Neural progenitor cell (in vitro differentiated cells): ENCODE data around the gene RHBDL3. TPM values are rescaled to one million over a fixed set of nuclear protein-coding genes. Genes with fewer than 3 reads are reported as not detected.
A peak's percentile ranks its signal among the peaks of the same experiment; 100 is the strongest.

Experiments
- DNase-seq: peaks from one replicate; pipeline ENCODE4 v3.0.0-alpha.2; 2016; ENCODE audit warnings: low spot score
- H2AFZ ChIP-seq: fragments of 200-600 bp; sonication (generic); replicated peaks from 2 replicates; pipeline ENCODE4 v1.6.1; 2016; ENCODE audit warnings: antibody characterized with exemption
- H3F3A ChIP-seq: fragments of 200-600 bp; sonication (generic); 2 replicates; pipeline ENCODE4 v1.6.1; 2016; ENCODE audit warnings: antibody characterized with exemption, low read depth
- H3K27ac ChIP-seq: fragments of 200-600 bp; sonication (generic); 2 replicates; pipeline ENCODE4 v1.5.1; 2016; ENCODE audit warnings: mild to moderate bottlenecking
- H3K27me3 ChIP-seq: fragments of 200-600 bp; sonication (generic); 2 replicates; pipeline ENCODE4 v1.6.1; 2016; ENCODE audit warnings: mild to moderate bottlenecking, moderate library complexity
- H3K36me3 ChIP-seq: fragments of 200-600 bp; sonication (generic); 2 replicates; pipeline ENCODE4 v1.5.1; 2016
- H3K4me1 ChIP-seq: fragments of 200-600 bp; sonication (generic); 2 replicates; pipeline ENCODE4 v1.6.1; 2016; ENCODE audit warnings: mixed run types
- H3K4me2 ChIP-seq: fragments of 200-600 bp; sonication (generic); 2 replicates; pipeline ENCODE4 v1.6.1; 2016
- H3K4me3 ChIP-seq: fragments of 200-600 bp; sonication (generic); 2 replicates; pipeline ENCODE4 v1.5.1; 2016
- H3K79me2 ChIP-seq: fragments of 200-600 bp; sonication (generic); 2 replicates; pipeline ENCODE4 v1.6.1; 2016; ENCODE audit warnings: low read depth
- H3K9ac ChIP-seq: fragments of 200-600 bp; sonication (generic); 2 replicates; pipeline ENCODE4 v1.6.1; 2016
- H3K9me3 ChIP-seq: fragments of 200-600 bp; sonication (generic); 2 replicates; pipeline ENCODE4 v1.5.1; 2016; ENCODE audit warnings: low read depth
- H4K20me1 ChIP-seq: fragments of 200-600 bp; sonication (generic); 2 replicates; pipeline ENCODE4 v1.6.1; 2016; ENCODE audit warnings: low read depth
- H3K27ac Mint-ChIP-seq: 3 replicates; pipeline ENCODE4 v1.8.0; 2021; ENCODE audit warnings: mixed read lengths
- H3K27me3 Mint-ChIP-seq: 2 replicates; pipeline ENCODE4 v1.8.0; 2022; ENCODE audit warnings: low read depth, mild to moderate bottlenecking, inconsistent platforms, moderate library complexity, mixed read lengths; ENCODE audit not compliant: insufficient read depth
- H3K36me3 Mint-ChIP-seq: 3 replicates; pipeline ENCODE4 v1.8.0; 2021; ENCODE audit warnings: mixed read lengths
- H3K4me1 Mint-ChIP-seq: 3 replicates; pipeline ENCODE4 v1.8.0; 2021; ENCODE audit warnings: mixed read lengths
- H3K4me3 Mint-ChIP-seq: 3 replicates; pipeline ENCODE4 v1.8.0; 2021; ENCODE audit warnings: mild to moderate bottlenecking, moderate library complexity, mixed read lengths
- H3K9me3 Mint-ChIP-seq: 3 replicates; pipeline ENCODE4 v1.8.0; 2020; ENCODE audit warnings: mixed read lengths
- CTCF ChIP-seq: fragments of 200-600 bp; sonication (generic); IDR thresholded peaks from 2 replicates; pipeline ENCODE4 v1.5.1; 2017; ENCODE audit warnings: antibody characterized with exemption, mild to moderate bottlenecking
- EZH2 ChIP-seq: fragments of 200-600 bp; sonication (generic); IDR thresholded peaks from 2 replicates; pipeline ENCODE4 v1.6.1; 2017; ENCODE audit warnings: antibody characterized with exemption, mild to moderate bottlenecking, moderate library complexity
- EZH2phosphoT487 ChIP-seq: fragments of 200-600 bp; sonication (generic); IDR thresholded peaks from 2 replicates; pipeline ENCODE4 v1.6.1; 2017; ENCODE audit warnings: antibody characterized with exemption
- total RNA-seq: library from RNA; depleted of rRNA; stranded (reverse); fragments of >200 nt; gene quantifications from 2 replicates; pipeline ENCODE4 v1.2.3, GENCODE V29; 2015; ENCODE audit warnings: low replicate concordance

Gene RHBDL3
- total RNA-seq, 1 donor from 2014 or later = 2.5 TPM

GRCh38 chr17:32348483-32348800 lies 82.8 kb downstream of the RHBDL3 start:
- Histone ChIP-seq H3K4me3 (no peak overlapping the region), H3K9me3 (no peaks in the 10 kb centered on the region), H3K4me1 (peaks cover 20% of the 10 kb centered on the region), H3K36me3 (peaks cover 8% of the 10 kb centered on the region), H3K79me2 (peaks cover 51% of the 10 kb centered on the region), H3K27me3 (no peaks in the 10 kb centered on the region), H2AFZ (no peak overlapping the region), H4K20me1 (peaks cover 30% of the 10 kb centered on the region), H3F3A (peaks cover 10% of the 10 kb centered on the region), H3K4me2 (no peak overlapping the region), H3K27ac (no peak overlapping the region), H3K9ac (no peak overlapping the region)
- Mint-ChIP-seq H3K4me1 (peaks cover 12% of the 10 kb centered on the region), H3K9me3 (no peaks in the 10 kb centered on the region), H3K27me3 (peaks cover 4% of the 10 kb centered on the region), H3K36me3 (peaks cover 14% of the 10 kb centered on the region), H3K27ac (no peak overlapping the region), H3K4me3 (peak overlapping the region; percentile 71)
- no peak for DNase-seq
- TF ChIP-seq EZH2phosphoT487 (no peak), EZH2 (no peak), CTCF (no peak)

GRCh38 chr17:32349503-32349853 lies 83.8 kb downstream of the RHBDL3 start:
- H3K4me1 Mint-ChIP-seq = peaks cover 9% of the 10 kb centered on the region
- Histone ChIP-seq H3K79me2 (peaks cover 62% of the 10 kb centered on the region), H3K27me3 (no peaks in the 10 kb centered on the region), H3K9me3 (no peaks in the 10 kb centered on the region), H3F3A (peaks cover 6% of the 10 kb centered on the region), H3K36me3 (peaks cover 8% of the 10 kb centered on the region), H2AFZ (peak overlapping the region; percentile 66), H4K20me1 (peaks cover 40% of the 10 kb centered on the region), H3K4me3 (peak overlapping the region; percentile 85), H3K27ac (peak overlapping the region; percentile 94), H3K4me2 (peak overlapping the region; percentile 93), H3K9ac (peak overlapping the region; percentile 98), H3K4me1 (peaks cover 20% of the 10 kb centered on the region)
- H3K27me3 Mint-ChIP-seq = peaks cover 4% of the 10 kb centered on the region
- DNase-seq = peak; percentile 21
- H3K4me3 Mint-ChIP-seq = peak overlapping the region; percentile 99
- H3K9me3 Mint-ChIP-seq = no peaks in the 10 kb centered on the region
- peak overlapping the region; percentile 99 for H3K27ac Mint-ChIP-seq
- no peak for TF ChIP-seq CTCF
- TF ChIP-seq EZH2phosphoT487 = no peak
- TF ChIP-seq EZH2 = peak; percentile 32
- peaks cover 19% of the 10 kb centered on the region for H3K36me3 Mint-ChIP-seq

- H3K27ac ChIP-seq = peak within 1 kb of the TSS; percentile 94
- H2AFZ ChIP-seq = peak within 1 kb of the TSS; percentile 81
- peaks cover 6% of the 10 kb centered on the region for H3F3A ChIP-seq
- DNase-seq = peak; percentile 99
- H3K27ac Mint-ChIP-seq = peak within 1 kb of the TSS; percentile 99
- H3K9me3 Mint-ChIP-seq = no peaks in the 10 kb centered on the region
- peaks cover 6% of the 10 kb centered on the region for H3K27me3 Mint-ChIP-seq
- H3K4me1 Mint-ChIP-seq = peaks cover 12% of the 10 kb centered on the region
- H3K4me3 ChIP-seq = peak within 1 kb of the TSS; percentile 85
- H3K27me3 ChIP-seq = no peaks in the 10 kb centered on the region
- H3K9me3 ChIP-seq = no peaks in the 10 kb centered on the region
- peak within 1 kb of the TSS; percentile 99 for H3K4me3 Mint-ChIP-seq
- peak within 1 kb of the TSS; percentile 93 for H3K4me2 ChIP-seq
- peaks cover 20% of the 10 kb centered on the region for H3K4me1 ChIP-seq
- peaks cover 67% of the 10 kb centered on the region for H3K79me2 ChIP-seq
- peaks cover 8% of the 10 kb centered on the region for H3K36me3 ChIP-seq
- H4K20me1 ChIP-seq = peaks cover 46% of the 10 kb centered on the region
- peaks cover 23% of the 10 kb centered on the region for H3K36me3 Mint-ChIP-seq
- H3K9ac ChIP-seq = peak within 1 kb of the TSS; percentile 98
- TF ChIP-seq EZH2 (no peak), CTCF (no peak), EZH2phosphoT487 (no peak)
Measured at GRCh38 chr17:32349854-32350665, 84.4 kb downstream of the RHBDL3 start, which contains the start of gene ZNF207. Gene ZNF207, plus strand, starts transcription at chr17:32350157. Its CDS starts 129 bp downstream, at chr17:32350286.
